ENCODE measurements around the gene AP3S2. TPM values are rescaled to one million over a fixed set of nuclear protein-coding genes. Genes with fewer than 3 reads are reported as not detected.

The AP3S2 gene
- total and polyA plus RNA-seq, 4 experiments from 2014 or later, result 34.1 to 37.3 (median 35.4) TPM

- H3K27me3 ChIP-seq (ENCODE audit: insufficient read depth, low read length), result no peaks in the 10 kb centered on the region
- no peak overlapping the region for H3K4me3 ChIP-seq (ENCODE audit: low read length in 2 of 2)
- no peak for DNase-seq
- no peak overlapping the region for H3K4me3 Mint-ChIP-seq
- no peak overlapping the region for H3K27ac ChIP-seq (ENCODE audit: low read depth, low read length)
- no peaks in the 10 kb centered on the region for H3K9me3 Mint-ChIP-seq
- H3K4me1 ChIP-seq (ENCODE audit: insufficient read depth, low read length), result peaks cover 12% of the 10 kb centered on the region
- POLR2A ChIA-PET (ENCODE audit: partially characterized antibody), result no interaction called here
- H3K36me3 ChIP-seq (ENCODE audit: insufficient read depth, low read length), result no peaks in the 10 kb centered on the region
- no peaks in the 10 kb centered on the region for H3K27me3 Mint-ChIP-seq
- peaks cover 12 to 19% (median 14%) of the 10 kb centered on the region in 4 donors for H3K4me1 Mint-ChIP-seq
- no peak overlapping the region for H3K27ac Mint-ChIP-seq
- CTCF ChIA-PET (ENCODE audit: partially characterized antibody), result no interaction called here
- no peaks in the 10 kb centered on the region for H3K36me3 Mint-ChIP-seq
- intact Hi-C loops (cut with micrococcal nuclease), result no loop called here
- H3K9me3 ChIP-seq (ENCODE audit: control insufficient read depth in 1 of 2, low read length in 2 of 2), result no peaks in the 10 kb centered on the region
Measured at GRCh38 chr15:89932880-89933279, 39.1 kb upstream of the AP3S2 start.

- Mint-ChIP-seq H3K36me3 (no peaks in the 10 kb centered on the region), H3K4me3 (no peak overlapping the region), H3K4me1 (no peaks in the 10 kb centered on the region), H3K27me3 (peaks cover 0 to 3% of the 10 kb centered on the region in 2 donors), H3K27ac (no peak overlapping the region), H3K9me3 (no peaks in the 10 kb centered on the region)
- Histone ChIP-seq H3K4me1 (ENCODE audit: insufficient read depth, low read length) (no peaks in the 10 kb centered on the region), H3K27ac (ENCODE audit: low read depth, low read length) (no peak overlapping the region), H3K4me3 (ENCODE audit: low read length in 2 of 2) (no peak overlapping the region), H3K36me3 (ENCODE audit: insufficient read depth, low read length) (no peaks in the 10 kb centered on the region), H3K9me3 (ENCODE audit: control insufficient read depth in 1 of 2, low read length in 2 of 2) (no peaks in the 10 kb centered on the region), H3K27me3 (ENCODE audit: insufficient read depth, low read length) (no peaks in the 10 kb centered on the region)
- ChIA-PET CTCF (ENCODE audit: partially characterized antibody) (no interaction called here), POLR2A (ENCODE audit: partially characterized antibody) (no interaction called here)
- intact Hi-C loops (cut with micrococcal nuclease), result no loop called here
- no peak for DNase-seq
Measured at GRCh38 chr15:89928421-89928820, 34.6 kb upstream of the AP3S2 start.

DNA sequence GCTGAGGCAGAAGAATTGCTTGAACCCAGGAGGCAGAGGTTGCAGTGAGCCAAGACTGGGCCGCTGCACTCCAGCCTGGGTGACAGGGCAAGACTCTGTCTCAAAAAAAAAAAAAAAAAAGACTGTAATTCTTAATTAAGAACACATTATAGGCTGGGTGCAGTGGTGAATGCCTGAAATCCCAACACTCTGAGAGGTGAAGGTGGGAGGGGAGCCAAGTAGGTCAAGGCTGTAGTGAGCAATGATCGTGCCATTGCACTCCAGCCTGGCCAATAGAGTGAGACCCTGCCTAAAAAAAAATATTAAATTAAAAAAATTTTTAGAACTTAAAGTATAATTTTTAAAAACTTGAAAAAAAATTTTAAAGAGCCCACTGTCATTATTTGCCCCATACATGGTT, 32.4 kb upstream of the AP3S2 start:
- Mint-ChIP-seq H3K4me1 (no peaks in the 10 kb centered on the region), H3K9me3 (no peaks in the 10 kb centered on the region), H3K36me3 (no peaks in the 10 kb centered on the region), H3K4me3 (no peak overlapping the region), H3K27ac (no peak overlapping the region), H3K27me3 (peaks cover 0 to 3% of the 10 kb centered on the region in 2 donors)
- no peaks in the 10 kb centered on the region for H3K4me1 ChIP-seq (ENCODE audit: insufficient read depth, low read length)
- no peak for DNase-seq
- no peak overlapping the region for H3K27ac ChIP-seq (ENCODE audit: low read depth, low read length)
- ChIA-PET CTCF (ENCODE audit: partially characterized antibody) (interaction anchor here (0.7 to 1.5 kb wide), 2 partner anchors 13 to 403 kb away, joined by 3 read pairs; no protein-coding TSS in a partner anchor), POLR2A (ENCODE audit: partially characterized antibody) (no interaction called here)
- no peak overlapping the region for H3K4me3 ChIP-seq (ENCODE audit: low read length in 2 of 2)
- no peaks in the 10 kb centered on the region for H3K9me3 ChIP-seq (ENCODE audit: control insufficient read depth in 1 of 2, low read length in 2 of 2)
- no peaks in the 10 kb centered on the region for H3K27me3 ChIP-seq (ENCODE audit: insufficient read depth, low read length)
- intact Hi-C loops (cut with micrococcal nuclease), result no loop called here
- no peaks in the 10 kb centered on the region for H3K36me3 ChIP-seq (ENCODE audit: insufficient read depth, low read length)

DNA sequence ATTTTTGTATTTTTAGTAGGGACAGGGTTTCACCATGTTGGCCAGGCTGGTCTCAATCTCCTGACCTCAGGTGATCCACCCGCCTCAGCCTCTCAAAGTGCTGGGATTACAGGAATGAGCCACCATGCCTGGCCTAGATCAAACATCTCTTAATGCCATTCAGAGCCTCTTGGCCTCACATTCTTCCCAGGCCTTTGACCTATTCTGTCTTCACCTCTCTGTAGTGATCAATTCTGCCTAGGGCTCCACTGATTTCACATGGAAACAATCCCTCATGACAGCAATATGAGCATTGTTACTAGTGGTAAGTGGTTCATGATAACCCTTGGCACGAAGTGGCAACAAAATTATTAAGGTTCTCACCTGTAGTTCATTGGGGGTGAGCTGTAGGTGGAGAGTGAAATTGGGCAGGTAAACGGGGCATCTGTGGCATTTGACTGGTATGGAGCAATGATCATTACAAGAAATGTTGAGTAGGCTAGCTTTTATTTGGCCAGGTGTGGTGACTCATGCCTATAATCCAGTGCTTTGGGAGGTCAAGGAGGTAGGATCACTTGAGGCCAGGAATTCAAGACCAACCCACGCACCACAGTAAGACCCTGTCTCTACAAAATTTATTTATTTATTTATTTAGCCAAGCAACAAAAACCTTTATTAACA, 23.8 kb upstream of the AP3S2 start:
- intact Hi-C loops (cut with micrococcal nuclease), result no loop called here
- H3K36me3 ChIP-seq (ENCODE audit: insufficient read depth, low read length), result no peaks in the 10 kb centered on the region
- no peak overlapping the region for H3K27ac ChIP-seq (ENCODE audit: low read depth, low read length)
- H3K36me3 Mint-ChIP-seq, result no peaks in the 10 kb centered on the region
- peaks cover 4% of the 10 kb centered on the region for H3K4me1 ChIP-seq (ENCODE audit: insufficient read depth, low read length)
- H3K4me1 Mint-ChIP-seq, result peaks cover 0 to 1% (median 0%) of the 10 kb centered on the region in 4 donors
- H3K9me3 Mint-ChIP-seq, result no peaks in the 10 kb centered on the region
- CTCF ChIA-PET (ENCODE audit: partially characterized antibody), result interaction anchor here (1.2 to 1.5 kb wide), 2 partner anchors 43 to 154 kb away, joined by 4 to 5 read pairs; no protein-coding TSS in a partner anchor
- H3K27me3 ChIP-seq (ENCODE audit: insufficient read depth, low read length), result peaks cover 8% of the 10 kb centered on the region
- H3K9me3 ChIP-seq (ENCODE audit: control insufficient read depth in 1 of 2, low read length in 2 of 2), result no peaks in the 10 kb centered on the region
- H3K27ac Mint-ChIP-seq, result no peak overlapping the region
- no peak overlapping the region for H3K4me3 Mint-ChIP-seq
- no peak overlapping the region for H3K4me3 ChIP-seq (ENCODE audit: low read length in 2 of 2)
- DNase-seq, result no peak
- H3K27me3 Mint-ChIP-seq, result peaks cover 18 to 19% of the 10 kb centered on the region in 2 donors
- POLR2A ChIA-PET (ENCODE audit: partially characterized antibody), result no interaction called here

- Mint-ChIP-seq H3K4me1 (peaks cover 0 to 2% (median 1%) of the 10 kb centered on the region in 4 donors), H3K9me3 (no peaks in the 10 kb centered on the region), H3K4me3 (no peak overlapping the region), H3K27ac (no peak overlapping the region), H3K36me3 (no peaks in the 10 kb centered on the region), H3K27me3 (peaks cover 23 to 25% of the 10 kb centered on the region in 2 donors)
- Histone ChIP-seq H3K27me3 (ENCODE audit: insufficient read depth, low read length) (peaks cover 8% of the 10 kb centered on the region), H3K36me3 (ENCODE audit: insufficient read depth, low read length) (no peaks in the 10 kb centered on the region), H3K4me3 (ENCODE audit: low read length in 2 of 2) (no peak overlapping the region), H3K27ac (ENCODE audit: low read depth, low read length) (no peak overlapping the region), H3K9me3 (ENCODE audit: control insufficient read depth in 1 of 2, low read length in 2 of 2) (no peaks in the 10 kb centered on the region), H3K4me1 (ENCODE audit: insufficient read depth, low read length) (peaks cover 4% of the 10 kb centered on the region)
- DNase-seq, result no peak
- POLR2A ChIA-PET (ENCODE audit: partially characterized antibody), result no interaction called here
- intact Hi-C loops (cut with micrococcal nuclease), result no loop called here
- CTCF ChIA-PET (ENCODE audit: partially characterized antibody), result no interaction called here
Measured at GRCh38 chr15:89916660-89917059, 22.9 kb upstream of the AP3S2 start.

DNA sequence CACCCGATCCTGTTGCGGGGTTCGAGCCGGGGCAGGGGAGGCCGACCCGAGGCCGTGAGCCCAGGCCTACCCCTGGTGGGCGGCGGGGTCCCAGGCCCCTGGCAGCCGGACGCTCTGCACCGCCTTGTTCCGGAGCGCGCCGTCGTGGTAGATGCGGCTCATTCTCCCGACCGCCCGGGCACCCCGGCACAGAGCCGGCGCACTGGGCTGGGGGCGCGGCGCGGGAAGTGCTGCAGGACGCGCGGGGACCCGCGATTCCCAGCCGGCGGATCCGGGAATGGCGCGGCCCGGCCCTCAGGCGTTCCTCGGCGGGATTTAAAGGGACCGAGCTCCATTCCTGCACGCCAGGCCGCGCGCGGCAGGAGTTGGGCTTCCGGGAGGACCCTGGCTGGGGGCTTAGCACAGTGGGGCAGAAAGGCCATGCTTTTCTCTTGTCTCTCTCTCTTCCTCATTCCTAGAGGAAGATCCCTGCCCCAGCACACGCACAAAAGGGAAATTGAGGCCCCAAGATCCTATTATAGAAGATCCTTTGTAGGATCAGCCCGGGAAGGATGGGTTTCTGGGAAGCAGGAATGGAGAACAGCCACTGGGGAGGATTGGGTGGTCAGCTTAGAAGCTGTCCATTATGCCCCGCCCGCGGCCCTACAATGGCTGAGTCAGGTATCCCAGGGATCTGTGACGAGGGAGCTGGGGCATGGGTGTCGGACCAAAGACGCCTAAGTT, 19.0 kb upstream of the AP3S2 start, which contains the start of gene ARPIN:
TSS of gene ARPIN (minus strand) at position 279 of the 723 bp plus-strand sequence. CDS start at position 162, 117 bp downstream.
- Mint-ChIP-seq H3K36me3 (no peaks in the 10 kb centered on the region), H3K9me3 (no peaks in the 10 kb centered on the region), H3K4me1 (peaks cover 0 to 5% (median 1%) of the 10 kb centered on the region in 4 donors), H3K27ac (no peak within 1 kb of the TSS), H3K4me3 (peak within 1 kb of the TSS in 5 of 8 donors; percentile 12 to 60 (median 46)), H3K27me3 (peaks cover 30 to 39% of the 10 kb centered on the region in 2 donors)
- Histone ChIP-seq H3K9me3 (ENCODE audit: control insufficient read depth in 1 of 2, low read length in 2 of 2) (no peaks in the 10 kb centered on the region), H3K36me3 (ENCODE audit: insufficient read depth, low read length) (no peaks in the 10 kb centered on the region), H3K27me3 (ENCODE audit: insufficient read depth, low read length) (peaks cover 8% of the 10 kb centered on the region), H3K4me3 (ENCODE audit: low read length in 2 of 2) (no peak within 1 kb of the TSS), H3K4me1 (ENCODE audit: insufficient read depth, low read length) (peaks cover 4% of the 10 kb centered on the region), H3K27ac (ENCODE audit: low read depth, low read length) (no peak within 1 kb of the TSS)
- no peak for DNase-seq
- ChIA-PET CTCF (ENCODE audit: partially characterized antibody) (no interaction called here), POLR2A (ENCODE audit: partially characterized antibody) (no interaction called here)
- intact Hi-C loops (cut with micrococcal nuclease), result no loop called here

DNA sequence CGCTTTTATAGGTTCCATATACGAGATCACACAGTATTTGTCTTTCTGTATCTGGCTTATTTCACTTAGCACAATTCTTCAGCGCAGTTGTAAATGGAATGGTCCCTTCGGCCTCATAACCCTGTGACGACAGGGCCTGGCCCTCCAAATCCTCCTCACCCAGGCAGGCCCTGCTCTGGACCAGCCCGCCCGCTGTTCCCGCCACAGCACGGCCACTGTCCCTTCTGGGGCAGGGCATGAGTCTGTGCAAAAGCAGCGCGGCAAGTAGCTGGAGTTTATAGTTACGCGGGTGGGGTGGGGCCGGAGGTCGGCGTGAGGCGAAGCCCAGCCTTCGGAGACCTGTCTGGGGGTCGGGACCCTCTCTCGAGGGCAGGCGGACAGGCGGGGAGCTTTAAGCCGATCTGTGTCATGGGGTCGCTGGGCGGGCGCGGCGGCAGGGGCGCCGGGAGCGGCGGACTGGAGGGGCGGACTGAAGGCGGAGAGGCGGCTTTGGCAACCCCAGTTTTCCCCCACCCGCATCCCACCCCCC, 18.4 kb upstream of the AP3S2 start:
- Mint-ChIP-seq H3K27ac (no peak overlapping the region), H3K36me3 (no peaks in the 10 kb centered on the region), H3K9me3 (no peaks in the 10 kb centered on the region), H3K4me3 (peak overlapping the region in 2 of 8 donors; percentile 46 to 52), H3K4me1 (peaks cover 0 to 5% (median 1%) of the 10 kb centered on the region in 4 donors), H3K27me3 (peaks cover 30 to 37% of the 10 kb centered on the region in 2 donors)
- Histone ChIP-seq H3K27me3 (ENCODE audit: insufficient read depth, low read length) (peaks cover 8% of the 10 kb centered on the region), H3K36me3 (ENCODE audit: insufficient read depth, low read length) (no peaks in the 10 kb centered on the region), H3K4me1 (ENCODE audit: insufficient read depth, low read length) (peaks cover 4% of the 10 kb centered on the region), H3K27ac (ENCODE audit: low read depth, low read length) (no peak overlapping the region), H3K9me3 (ENCODE audit: control insufficient read depth in 1 of 2, low read length in 2 of 2) (no peaks in the 10 kb centered on the region), H3K4me3 (ENCODE audit: low read length in 2 of 2) (no peak overlapping the region)
- ChIA-PET CTCF (ENCODE audit: partially characterized antibody) (no interaction called here), POLR2A (ENCODE audit: partially characterized antibody) (no interaction called here)
- intact Hi-C loops (cut with micrococcal nuclease), result no loop called here
- no peak for DNase-seq

Data from CD4-positive, alpha-beta memory T cell (primary cell).